ENCODE results near the gene SLC27A4. TPM values are rescaled to one million over a fixed set of nuclear protein-coding genes. Genes with fewer than 3 reads are reported as not detected.

The SLC27A4 gene
- total and polyA plus RNA-seq, 10 of the 15 experiments (the other 5 are each of a cell fraction or from before 2014, with no cell fraction given), result 0.13 to 14.0 (median 7.6) TPM

- no peak for TF ChIP-seq NRF1 (conservative IDR thresholded peaks at IDR 0.05; ENCODE audit: low read depth, low read length)
- TF ChIP-seq SMC3 (IDR thresholded peaks at IDR 0.05; ENCODE audit: borderline replicate concordance, low read length), result no peak
Observed at GRCh38 chr9:128385496-128386460, 45.5 kb downstream of the SLC27A4 start (continued).

GRCh38 chr9:128388150-128388549 lies 47.8 kb downstream of the SLC27A4 start:
- intact Hi-C loops (cut with micrococcal nuclease; ENCODE audit: unreplicated experiment) (no loop called here), in situ Hi-C loops (cut with MboI) (no loop called here)
- DNase-seq (ENCODE audit: low read depth, low spot score) (no peak), FAIRE-seq (no peak), ATAC-seq (no peak)
- ChIA-PET SMC1A (ENCODE audit: uncharacterized antibody, unreplicated experiment) (no interaction called here), CTCF (interaction anchor here (1.2 kb wide), 1 partner anchor 31 kb away, joined by 3 read pairs; no protein-coding TSS in a partner anchor), RAD21 (ENCODE audit: unreplicated experiment) (no interaction called here), POLR2A (no interaction called here)
- no peak overlapping the region for H3K4me2 ChIP-seq (ENCODE audit: control insufficient read depth, insufficient read depth)
- no peaks in the 10 kb centered on the region for H4K20me1 ChIP-seq (ENCODE audit: control insufficient read depth, insufficient read depth)
- 85% methylated on average over 10 of the region's 10 CpGs for WGBS (ENCODE audit: insufficient coverage, insufficient replicate concordance, low lambda C conversion rate, missing lambda C conversion rate)
- H3K9me3 ChIP-seq (replicated peaks; ENCODE audit: control insufficient read depth, insufficient read depth, low read length), result no peaks in the 10 kb centered on the region
- no peak overlapping the region for H3K27ac ChIP-seq (ENCODE audit: control insufficient read depth, insufficient read depth)
- H3K4me1 ChIP-seq (ENCODE audit: control insufficient read depth, insufficient read depth, low read length), result no peaks in the 10 kb centered on the region
- H3K36me3 ChIP-seq (ENCODE audit: control insufficient read depth in 2 of 2, insufficient read depth in 2 of 2, low read length in 1 of 2), result peaks cover 12 to 21% of the 10 kb centered on the region in 2 experiments
- no peak overlapping the region for H3K9ac ChIP-seq (ENCODE audit: control insufficient read depth, insufficient read depth, low read length)
- no peak overlapping the region for H3K4me3 ChIP-seq
- no peaks in the 10 kb centered on the region for H3K79me2 ChIP-seq (ENCODE audit: control insufficient read depth, insufficient read depth, low read length)
- H2AFZ ChIP-seq (ENCODE audit: control insufficient read depth, low read depth, low read length), result no peak overlapping the region
- H3K27me3 ChIP-seq (replicated peaks in 1 of 2; ENCODE audit: control insufficient read depth in 2 of 2, insufficient read depth in 2 of 2, low read length in 1 of 2), result no peaks in the 10 kb centered on the region
- no TSS peak for BruUV-seq (replicated peaks)
- no peak for TF ChIP-seq STAT1 (conservative IDR thresholded peaks at IDR 0.05)
- TF ChIP-seq HDGF (IDR thresholded peaks at IDR 0.05), result no peak
- no peak for TF ChIP-seq EP300 (IDR thresholded peaks at IDR 0.05; ENCODE audit: borderline replicate concordance in 1 of 2, control insufficient read depth in 1 of 2, low read depth in 2 of 2, low read length in 2 of 2)
- TF ChIP-seq POLR2AphosphoS5 (IDR thresholded peaks at IDR 0.05; ENCODE audit: low read length), result no peak
- TF ChIP-seq ZBED1 (IDR thresholded peaks at IDR 0.05; ENCODE audit: borderline replicate concordance), result no peak
- no peak for TF ChIP-seq CHD4 (IDR thresholded peaks at IDR 0.05)
- no peak for TF ChIP-seq TARDBP (IDR thresholded peaks at IDR 0.05; ENCODE audit: borderline replicate concordance)
- no peak for TF ChIP-seq USF1 (IDR thresholded peaks at IDR 0.05; ENCODE audit: borderline replicate concordance, extremely low read length, insufficient read depth, low read depth, low read length)
- TF ChIP-seq PBX3 (IDR thresholded peaks at IDR 0.05; ENCODE audit: insufficient replicate concordance, low read depth, low read length), result no peak
- no peak for TF ChIP-seq ZNF592 (IDR thresholded peaks at IDR 0.05)

Measured in GM12878 (cell line).